T-cell (primary cell): ENCODE measurements around the gene TTBK1. TPM values are rescaled to one million over a fixed set of nuclear protein-coding genes. Genes with fewer than 3 reads are reported as not detected.
A peak's percentile ranks its signal among the peaks of the same experiment; 100 is the strongest.

Experiments used
- ATAC-seq, 4 experiments: fragments of 200-7000 bp in 3 of 4; fragments of 150-1000 bp in 1 of 4; cut with Tn5 transposase; replicated peaks in 1 of 4; 1 replicate in 3 of 4; 2 replicates in 1 of 4; pipeline ENCODE4 v1.10.0; 2021; ENCODE audit warnings: moderate library complexity in 3 of 4, mild to moderate bottlenecking in 2 of 4, moderate number of reproducible peaks in 1 of 4
- CTCF ChIA-PET, 2 donors: fragments of 300-600 bp; sonication (Branson Sonifier 250); formaldehyde crosslinking; loops; one replicate each; lab custom pipeline; 2022; ENCODE audit warnings: antibody characterized with exemption in 2 of 2; lab: Charles Lee
- POLR2A ChIA-PET, 2 donors: fragments of 300-600 bp; sonication (Branson Sonifier 250); formaldehyde crosslinking; loops; one replicate each; lab custom pipeline; 2022; ENCODE audit warnings: antibody characterized with exemption in 2 of 2; lab: Charles Lee
- DNase-seq, 35 experiments: peaks; one replicate each; pipeline versions ENCODE4 v3.0.0 to v3.0.0-alpha.2; 2013 to 2023
- H3K27ac ChIP-seq: one replicate; pipeline ENCODE4 v1.5.1; 2013; ENCODE audit warnings: low read length
- H3K27me3 ChIP-seq, 2 experiments: replicated peaks in 1 of 2; 1 replicate in 1 of 2; 2 replicates in 1 of 2; pipeline versions ENCODE4 v1.6.1 to v1.7.0; 2013; ENCODE audit warnings: low read length in 1 of 2, mixed read lengths in 1 of 2; ENCODE audit not compliant: control insufficient read depth in 2 of 2, insufficient read depth in 2 of 2; ENCODE audit errors: extremely low read depth in 1 of 2
- H3K36me3 ChIP-seq, 2 donors: 1 replicate in 1 of 2; 2 replicates in 1 of 2; pipeline versions ENCODE4 v1.6.1 to v1.7.0; 2013; ENCODE audit warnings: low read length in 1 of 2; ENCODE audit not compliant: control insufficient read depth in 2 of 2, insufficient read depth in 1 of 2; ENCODE audit errors: extremely low read depth in 1 of 2
- H3K4me1 ChIP-seq, 2 experiments: 1 replicate in 1 of 2; 2 replicates in 1 of 2; pipeline versions ENCODE4 v1.6.1 to v1.7.0; 2013; ENCODE audit warnings: low read length in 2 of 2, mixed read lengths in 1 of 2; ENCODE audit not compliant: insufficient read depth in 2 of 2, control insufficient read depth in 1 of 2; ENCODE audit errors: extremely low read depth in 1 of 2
- H3K4me3 ChIP-seq, 2 donors: 1 replicate in 1 of 2; 2 replicates in 1 of 2; pipeline versions ENCODE4 v1.5.1 to v1.7.0; 2013; ENCODE audit warnings: mild to moderate bottlenecking in 2 of 2, low read length in 1 of 2, moderate library complexity in 1 of 2; ENCODE audit not compliant: control insufficient read depth in 1 of 2; ENCODE audit errors: extremely low read depth in 1 of 2
- H3K9me3 ChIP-seq: 2 replicates; pipeline ENCODE4 v1.7.0; 2013
- H3K27ac Mint-ChIP-seq, 2 donors: one replicate each; pipeline ENCODE4 v1.8.0; 2020 to 2021; ENCODE audit warnings: mild to moderate bottlenecking in 2 of 2, mixed read lengths in 2 of 2
- H3K27me3 Mint-ChIP-seq, 2 donors: one replicate each; pipeline ENCODE4 v1.8.0; 2021 to 2022; ENCODE audit warnings: mixed read lengths in 2 of 2
- H3K36me3 Mint-ChIP-seq: one replicate; pipeline ENCODE4 v1.8.0; 2021; ENCODE audit warnings: mixed read lengths
- H3K4me1 Mint-ChIP-seq, 3 donors: one replicate each; pipeline ENCODE4 v1.8.0; 2020 to 2022; ENCODE audit warnings: mixed read lengths in 3 of 3, mild to moderate bottlenecking in 1 of 3
- H3K4me3 Mint-ChIP-seq, 3 donors: one replicate each; pipeline ENCODE4 v1.8.0; 2020 to 2022; ENCODE audit warnings: mild to moderate bottlenecking in 3 of 3, mixed read lengths in 3 of 3, moderate library complexity in 3 of 3
- H3K9me3 Mint-ChIP-seq, 3 donors: one replicate each; pipeline ENCODE4 v1.8.0; 2020 to 2022; ENCODE audit warnings: mixed read lengths in 3 of 3
- WGBS: methylation state at CpG from one replicate; pipeline ENCODE4 v1.1.5; 2013; ENCODE audit warnings: missing lambda C conversion rate; ENCODE audit not compliant: insufficient coverage; 5-methylcytosine and 5-hydroxymethylcytosine counted together
- total RNA-seq, 35 experiments: library from RNA in 6 of 35; stranded (reverse) in 6 of 35; fragments of 120-200 nt in 1 of 35; gene quantifications; one replicate each; pipeline versions ENCODE4 v1.2.1 to v1.2.4 and lab custom pipeline; 2013 to 2026

Gene TTBK1
- total RNA-seq, 5 donors from 2014 or later (not counting 1 experiment from before 2014, with no cell fraction given), result 0.03 to 0.07 TPM; not detected in 3

- Mint-ChIP-seq H3K4me1 (peaks cover 6 to 22% (median 16%) of the 10 kb centered on the region in 3 donors), H3K4me3 (peak overlapping the region; percentile 72 to 91 (median 73)), H3K36me3 (no peaks in the 10 kb centered on the region), H3K27ac (peak overlapping the region in 1 of 2 donors; percentile 36), H3K9me3 (no peaks in the 10 kb centered on the region), H3K27me3 (peaks cover 12 to 25% of the 10 kb centered on the region in 2 donors)
- H3K4me1 ChIP-seq, result peaks cover 0 to 31% of the 10 kb centered on the region in 2 experiments
- no peak overlapping the region for H3K27ac ChIP-seq
- peaks cover 0 to 59% of the 10 kb centered on the region in 2 experiments for H3K27me3 ChIP-seq
- no peaks in the 10 kb centered on the region for H3K36me3 ChIP-seq
- H3K4me3 ChIP-seq, result no peak overlapping the region
- no CpG with 5 or more reads among the region's 10 CpGs for WGBS
- no peaks in the 10 kb centered on the region for H3K9me3 ChIP-seq
- POLR2A ChIA-PET, result interaction anchor here in 1 of 2 donors (0.6 kb wide), 1 partner anchor 100 kb away, joined by 3 read pairs; no protein-coding TSS in a partner anchor
- CTCF ChIA-PET, result no interaction called here
- DNase-seq (no peak), ATAC-seq (no peak)
Observed at GRCh38 chr6:43274127-43274915, 31.0 kb downstream of the TTBK1 start.

GRCh38 chr6:43274916-43275597 is 31.8 kb downstream of the TTBK1 start:
- H3K4me1 ChIP-seq, result peaks cover 0 to 24% of the 10 kb centered on the region in 2 experiments
- Mint-ChIP-seq H3K36me3 (no peaks in the 10 kb centered on the region), H3K27me3 (peaks cover 15 to 25% of the 10 kb centered on the region in 2 donors), H3K9me3 (no peaks in the 10 kb centered on the region), H3K4me1 (peaks cover 6 to 20% (median 13%) of the 10 kb centered on the region in 3 donors), H3K27ac (no peak overlapping the region), H3K4me3 (peak overlapping the region; percentile 73 to 91 (median 74))
- H3K27me3 ChIP-seq, result peaks cover 0 to 53% of the 10 kb centered on the region in 2 experiments
- DNase-seq (peak in 22 of 35 experiments; percentile 1 to 50 (median 18)), ATAC-seq (peak; percentile 33 to 62 (median 53))
- ChIA-PET POLR2A (no interaction called here), CTCF (interaction anchor here in 1 of 2 donors (0.6 kb wide), 1 partner anchor 34 kb away, joined by 4 read pairs; the partner anchor contains the start of gene CRIP3)
- no peak overlapping the region for H3K27ac ChIP-seq
- 5% methylated on average over 65 of the region's 65 CpGs for WGBS
- H3K36me3 ChIP-seq, result no peaks in the 10 kb centered on the region
- no peaks in the 10 kb centered on the region for H3K9me3 ChIP-seq
- peak overlapping the region; percentile 50 to 61 for H3K4me3 ChIP-seq

GRCh38 chr6:43275801-43276576 is 32.7 kb downstream of the TTBK1 start:
- Histone ChIP-seq H3K27ac (no peak overlapping the region), H3K27me3 (peaks cover 0 to 54% of the 10 kb centered on the region in 2 experiments), H3K4me3 (peak overlapping the region; percentile 50 to 61), H3K36me3 (no peaks in the 10 kb centered on the region), H3K9me3 (no peaks in the 10 kb centered on the region), H3K4me1 (peaks cover 0 to 24% of the 10 kb centered on the region in 2 experiments)
- H3K27ac Mint-ChIP-seq, result peak overlapping the region; percentile 0 to 34
- peak in 34 of 35 experiments; percentile 15 to 74 (median 38) for DNase-seq
- WGBS, result 4% methylated on average over 41 of the region's 64 CpGs
- H3K27me3 Mint-ChIP-seq, result peaks cover 21 to 30% of the 10 kb centered on the region in 2 donors
- no peaks in the 10 kb centered on the region for H3K36me3 Mint-ChIP-seq
- H3K4me3 Mint-ChIP-seq, result peak overlapping the region; percentile 74 to 91 (median 74)
- ChIA-PET CTCF (interaction anchor here in 1 of 2 donors (0.6 kb wide), 1 partner anchor 33 kb away, joined by 4 read pairs; the partner anchor contains the start of gene CRIP3), POLR2A (interaction anchor here in 1 of 2 donors (0.6 to 0.7 kb wide), 2 partner anchors 11 to 297 kb away, joined by 4 read pairs; partner anchors contain the start of gene PEX6)
- ATAC-seq, result peak; percentile 61 to 77 (median 72)
- no peaks in the 10 kb centered on the region for H3K9me3 Mint-ChIP-seq
- H3K4me1 Mint-ChIP-seq, result peaks cover 6 to 17% (median 12%) of the 10 kb centered on the region in 3 donors

GRCh38 chr6:43276577-43277305 is 33.5 kb downstream of the TTBK1 start:
- Histone ChIP-seq H3K27ac (no peak overlapping the region), H3K36me3 (no peaks in the 10 kb centered on the region), H3K27me3 (peaks cover 0 to 59% of the 10 kb centered on the region in 2 experiments), H3K9me3 (no peaks in the 10 kb centered on the region), H3K4me1 (peaks cover 0 to 24% of the 10 kb centered on the region in 2 experiments), H3K4me3 (peak overlapping the region; percentile 50 to 61)
- CTCF ChIA-PET, result no interaction called here
- WGBS, result 90% methylated on average over 5 of the region's 11 CpGs
- no peaks in the 10 kb centered on the region for H3K9me3 Mint-ChIP-seq
- H3K27ac Mint-ChIP-seq, result no peak overlapping the region
- no peaks in the 10 kb centered on the region for H3K36me3 Mint-ChIP-seq
- POLR2A ChIA-PET, result interaction anchor here in 1 of 2 donors (0.6 to 0.7 kb wide), 2 partner anchors 12 to 298 kb away, joined by 4 read pairs; partner anchors contain the start of gene PEX6
- peak overlapping the region; percentile 47 to 91 (median 74) for H3K4me3 Mint-ChIP-seq
- H3K4me1 Mint-ChIP-seq, result peaks cover 6 to 17% (median 12%) of the 10 kb centered on the region in 3 donors
- DNase-seq (no peak), ATAC-seq (no peak)
- H3K27me3 Mint-ChIP-seq, result peaks cover 25 to 36% of the 10 kb centered on the region in 2 donors

GRCh38 chr6:43277306-43277642 is 34.0 kb downstream of the TTBK1 start:
- Histone ChIP-seq H3K4me3 (no peak overlapping the region), H3K36me3 (no peaks in the 10 kb centered on the region), H3K9me3 (no peaks in the 10 kb centered on the region), H3K27ac (no peak overlapping the region), H3K4me1 (peaks cover 0 to 24% of the 10 kb centered on the region in 2 experiments), H3K27me3 (peaks cover 0 to 61% of the 10 kb centered on the region in 2 experiments)
- Mint-ChIP-seq H3K9me3 (no peaks in the 10 kb centered on the region), H3K27ac (no peak overlapping the region), H3K4me3 (peak overlapping the region in 2 of 3 donors; percentile 47 to 91), H3K27me3 (peaks cover 26 to 39% of the 10 kb centered on the region in 2 donors), H3K36me3 (no peaks in the 10 kb centered on the region), H3K4me1 (peaks cover 6 to 17% (median 12%) of the 10 kb centered on the region in 3 donors)
- ATAC-seq (no peak), DNase-seq (no peak)
- WGBS, result 80% methylated on average over 1 of the region's 6 CpGs
- ChIA-PET POLR2A (no interaction called here), CTCF (no interaction called here)
